Lower lobe of right lung (tissue), 2 donors: ENCODE results near the gene DENND1B. TPM values are rescaled to one million over a fixed set of nuclear protein-coding genes. Genes with fewer than 3 reads are reported as not detected.

Experiments used
- ATAC-seq, 2 donors: fragments of 200-7000 bp; cut with Tn5 transposase; one replicate each; pipeline ENCODE4 v1.9.1; 2020 to 2022; ENCODE audit warnings: mild to moderate bottlenecking in 2 of 2, moderate library complexity in 2 of 2
- DNase-seq: peaks from one replicate; pipeline ENCODE4 v3.0.0-alpha.2; 2020
- H3K27ac ChIP-seq: fragments of 200-600 bp; one replicate; pipeline ENCODE4 v1.8.0; 2022
- H3K27me3 ChIP-seq: fragments of 200-600 bp; one replicate; pipeline ENCODE4 v1.8.0; 2022; ENCODE audit warnings: low read depth
- H3K36me3 ChIP-seq: fragments of 200-600 bp; one replicate; pipeline ENCODE4 v1.8.0; 2022; ENCODE audit warnings: mild to moderate bottlenecking
- H3K4me1 ChIP-seq: fragments of 200-600 bp; one replicate; pipeline ENCODE4 v1.8.0; 2022
- H3K4me3 ChIP-seq: fragments of 200-600 bp; one replicate; pipeline ENCODE4 v1.8.0; 2022; ENCODE audit warnings: mild to moderate bottlenecking
- H3K9me3 ChIP-seq: fragments of 200-600 bp; one replicate; pipeline ENCODE4 v1.8.0; 2022
- intact Hi-C: fragments of 100-400 bp; cut with DNase I; formaldehyde crosslinking; loops from one replicate; pipeline ENCODE4 v1.11.0; 2022
- total RNA-seq: library from RNA; stranded (reverse); fragmentation: NEBNext Ultra II Directional; extraction: Animal tissue kit (Norgen Biotek cat#: 25700); gene quantifications from one replicate; pipeline ENCODE4 v1.2.1, GENCODE V29; 2021
- TF ChIP-seq, protein P1 (sequence below): fragments of 200-600 bp; IDR thresholded peaks from one replicate; pipeline ENCODE4 v1.8.0; 2022; ENCODE audit warnings: antibody characterized with exemption, mild to moderate bottlenecking
- donor health status: DM: no; HTN: yes; CAD: no; lungs with severe emphysema.

Gene DENND1B
- total RNA-seq, 1 donor from 2014 or later = 25.6 TPM

DNA sequence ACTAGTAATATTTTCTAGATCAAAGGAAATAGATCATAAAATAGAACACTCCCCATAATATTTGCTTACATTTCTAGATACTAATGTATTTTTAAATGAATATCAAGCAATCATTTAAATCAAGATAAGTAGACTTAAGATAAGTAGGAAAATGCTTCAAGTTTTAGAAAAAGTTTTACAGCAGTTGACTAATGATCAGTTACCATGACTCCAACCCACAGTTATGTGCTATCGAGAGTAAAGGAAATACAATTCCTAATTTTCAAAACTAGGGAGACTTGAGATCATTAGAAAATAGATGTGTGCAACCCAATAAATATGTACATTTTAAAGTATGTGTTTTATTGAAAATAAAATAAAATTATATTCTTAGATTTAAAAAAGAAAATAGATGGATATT, 95.0 kb downstream of the DENND1B start:
- no peaks in the 10 kb centered on the region for H3K27me3 ChIP-seq
- ATAC-seq (no peak), DNase-seq (no peak)
- no peaks in the 10 kb centered on the region for H3K9me3 ChIP-seq
- intact Hi-C loops = no loop called here
- H3K36me3 ChIP-seq = no peaks in the 10 kb centered on the region
- TF ChIP-seq, protein P1, sequence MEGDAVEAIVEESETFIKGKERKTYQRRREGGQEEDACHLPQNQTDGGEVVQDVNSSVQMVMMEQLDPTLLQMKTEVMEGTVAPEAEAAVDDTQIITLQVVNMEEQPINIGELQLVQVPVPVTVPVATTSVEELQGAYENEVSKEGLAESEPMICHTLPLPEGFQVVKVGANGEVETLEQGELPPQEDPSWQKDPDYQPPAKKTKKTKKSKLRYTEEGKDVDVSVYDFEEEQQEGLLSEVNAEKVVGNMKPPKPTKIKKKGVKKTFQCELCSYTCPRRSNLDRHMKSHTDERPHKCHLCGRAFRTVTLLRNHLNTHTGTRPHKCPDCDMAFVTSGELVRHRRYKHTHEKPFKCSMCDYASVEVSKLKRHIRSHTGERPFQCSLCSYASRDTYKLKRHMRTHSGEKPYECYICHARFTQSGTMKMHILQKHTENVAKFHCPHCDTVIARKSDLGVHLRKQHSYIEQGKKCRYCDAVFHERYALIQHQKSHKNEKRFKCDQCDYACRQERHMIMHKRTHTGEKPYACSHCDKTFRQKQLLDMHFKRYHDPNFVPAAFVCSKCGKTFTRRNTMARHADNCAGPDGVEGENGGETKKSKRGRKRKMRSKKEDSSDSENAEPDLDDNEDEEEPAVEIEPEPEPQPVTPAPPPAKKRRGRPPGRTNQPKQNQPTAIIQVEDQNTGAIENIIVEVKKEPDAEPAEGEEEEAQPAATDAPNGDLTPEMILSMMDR = no peak
- H3K4me3 ChIP-seq = no peak overlapping the region
- no peak overlapping the region for H3K27ac ChIP-seq
- peaks cover 1% of the 10 kb centered on the region for H3K4me1 ChIP-seq

DNA sequence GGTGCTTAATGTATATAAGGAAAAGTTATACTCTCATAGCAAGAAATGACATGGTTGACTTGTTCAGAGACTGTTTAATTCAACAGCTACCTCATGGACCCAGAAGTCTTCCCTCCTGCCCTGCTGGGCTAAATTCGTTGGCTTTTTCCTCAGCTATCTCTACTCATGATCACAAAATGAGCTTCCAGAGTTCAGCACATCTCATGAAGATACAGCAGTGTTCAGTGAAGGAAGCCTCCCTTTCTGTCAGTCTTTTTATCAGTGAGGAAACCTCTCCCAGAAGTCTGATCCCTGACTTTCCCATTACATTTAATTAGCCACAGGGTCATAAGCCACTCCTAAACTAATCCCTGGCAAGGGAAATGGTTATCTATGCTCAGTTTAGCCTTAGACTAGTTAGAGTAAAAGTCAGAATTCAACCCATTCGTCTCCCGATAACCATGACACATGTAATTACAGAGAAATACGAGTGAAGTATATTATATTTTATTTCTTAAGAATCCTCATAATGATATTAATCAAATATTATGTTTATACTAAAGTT, 97.5 kb downstream of the DENND1B start:
- H3K4me3 ChIP-seq = no peak overlapping the region
- DNase-seq = no peak
- no peaks in the 10 kb centered on the region for H3K36me3 ChIP-seq
- no peaks in the 10 kb centered on the region for H3K9me3 ChIP-seq
- H3K27ac ChIP-seq = no peak overlapping the region
- H3K4me1 ChIP-seq = no peaks in the 10 kb centered on the region
- intact Hi-C loops = no loop called here
- no peaks in the 10 kb centered on the region for H3K27me3 ChIP-seq
- TF ChIP-seq, protein P1 = no peak
- ATAC-seq = no peak

DNA sequence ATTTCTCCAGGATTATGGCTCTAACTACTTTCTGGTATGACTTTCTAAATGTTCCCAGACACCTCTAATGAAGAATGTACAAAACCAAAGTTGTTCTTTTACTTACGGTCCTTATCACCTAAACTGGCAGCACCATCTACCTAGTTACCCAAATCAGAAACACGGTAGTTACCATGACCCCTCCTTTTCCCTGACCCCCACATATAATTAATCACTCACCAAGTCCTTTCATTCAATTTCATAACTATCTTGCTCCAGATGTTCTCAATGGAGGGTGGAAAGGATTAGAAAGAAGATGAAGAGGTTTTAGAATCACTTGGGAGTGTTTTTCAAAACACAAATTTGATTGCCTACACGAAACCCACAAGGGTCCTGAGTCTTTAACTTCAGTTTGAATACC, 98.0 kb downstream of the DENND1B start:
- intact Hi-C loops = no loop called here
- Histone ChIP-seq H3K27me3 (no peaks in the 10 kb centered on the region), H3K27ac (no peak overlapping the region), H3K9me3 (no peaks in the 10 kb centered on the region), H3K4me1 (no peaks in the 10 kb centered on the region), H3K4me3 (no peak overlapping the region), H3K36me3 (no peaks in the 10 kb centered on the region)
- TF ChIP-seq, protein P1 = no peak
- DNase-seq (no peak), ATAC-seq (no peak)

DNA sequence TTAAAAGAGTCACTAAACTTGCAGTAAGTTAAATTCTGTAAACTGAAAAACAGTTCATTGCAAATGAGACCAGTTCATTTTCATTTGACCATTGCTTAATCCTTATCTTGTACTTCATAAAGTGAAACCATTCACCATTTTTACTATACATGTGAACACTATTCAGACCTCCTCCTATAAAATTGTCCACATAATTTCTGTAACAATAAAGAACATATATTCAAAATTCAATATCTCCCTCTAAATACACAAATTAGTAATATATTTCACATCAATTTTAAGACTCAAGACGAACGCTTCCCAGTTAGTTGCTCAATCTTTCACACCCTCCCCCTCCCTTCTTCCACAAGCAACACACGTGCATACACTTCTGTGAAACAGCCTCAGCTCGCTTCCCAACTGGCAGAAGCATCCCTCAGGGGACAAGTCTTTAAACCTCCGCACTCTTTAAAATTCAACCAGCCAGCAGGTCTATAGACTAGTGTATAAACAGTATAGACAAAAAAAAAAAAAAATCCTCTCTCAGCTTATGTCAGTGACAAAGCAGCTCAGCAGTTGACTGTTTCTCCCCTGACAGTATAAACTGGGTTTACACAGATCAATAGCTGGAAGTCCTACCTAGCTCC, 99.6 kb downstream of the DENND1B start:
- no peaks in the 10 kb centered on the region for H3K36me3 ChIP-seq
- intact Hi-C loops = no loop called here
- DNase-seq = peak; percentile 31
- H3K4me3 ChIP-seq = peak overlapping the region; percentile 35
- ATAC-seq = peak in 1 of 2 donors; percentile 68
- no peaks in the 10 kb centered on the region for H3K9me3 ChIP-seq
- no peaks in the 10 kb centered on the region for H3K27me3 ChIP-seq
- H3K4me1 ChIP-seq = no peaks in the 10 kb centered on the region
- H3K27ac ChIP-seq = no peak overlapping the region
- TF ChIP-seq, protein P1 = no peak

DNA sequence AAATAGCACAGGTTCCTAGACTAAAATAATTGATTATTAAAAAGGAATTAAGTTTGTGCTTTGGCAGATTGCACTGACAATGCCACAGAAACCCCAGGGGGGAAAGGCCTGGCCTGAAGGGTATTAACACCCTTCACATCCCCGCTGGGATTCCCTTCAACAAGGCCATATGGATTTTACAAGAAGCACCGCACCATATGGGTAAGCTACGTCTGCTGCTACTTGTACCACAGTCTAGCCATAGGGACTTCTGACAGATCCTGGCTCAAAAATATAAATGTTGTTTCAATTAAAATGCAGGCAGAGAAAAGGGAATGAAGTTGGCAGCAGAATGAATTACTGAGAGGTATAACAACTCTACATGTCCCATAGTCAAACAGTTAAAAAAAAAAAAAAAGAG, 101.0 kb downstream of the DENND1B start:
- Histone ChIP-seq H3K27ac (no peak overlapping the region), H3K4me3 (no peak overlapping the region), H3K36me3 (no peaks in the 10 kb centered on the region), H3K4me1 (no peaks in the 10 kb centered on the region), H3K27me3 (no peaks in the 10 kb centered on the region), H3K9me3 (no peaks in the 10 kb centered on the region)
- TF ChIP-seq, protein P1 = no peak
- ATAC-seq (no peak), DNase-seq (no peak)
- intact Hi-C loops = no loop called here
